GM19193 (cell line): ENCODE data around the gene HAUS6.

Experiments
- POLR2A ChIP-seq: IDR thresholded peaks from 4 replicates; pipeline ENCODE4 v1.6.1; 2011; ENCODE audit not compliant: insufficient read depth, insufficient read length; ENCODE audit errors: extremely low read depth

The HAUS6 gene

GRCh38 chr9:19087106-19088000, 15.4 kb downstream of the HAUS6 start:
- TF ChIP-seq POLR2A, result no peak

GRCh38 chr9:19085295-19085694, 17.4 kb downstream of the HAUS6 start:
- TF ChIP-seq POLR2A, result no peak

GRCh38 chr9:19074836-19075235, 27.9 kb downstream of the HAUS6 start:
- TF ChIP-seq POLR2A, result no peak

GRCh38 chr9:19074229-19074628, 28.5 kb downstream of the HAUS6 start:
- no peak for TF ChIP-seq POLR2A

GRCh38 chr9:19057033-19057432, 45.7 kb downstream of the HAUS6 start:
- TF ChIP-seq POLR2A, result no peak

- no peak for TF ChIP-seq POLR2A
These were observed 51.8 kb downstream of the HAUS6 start for GRCh38 chr9:19050637-19051591.

GRCh38 chr9:19049917-19050636, 52.6 kb downstream of the HAUS6 start:
- TF ChIP-seq POLR2A, result no peak

- TF ChIP-seq POLR2A, result peak; percentile 97
These were observed 53.5 kb downstream of the HAUS6 start, which contains the start of gene RRAGA for GRCh38 chr9:19048966-19049916. RRAGA (plus strand) TSS chr9:19049427; CDS start chr9:19049660, 233 bp downstream.

GRCh38 chr9:19036611-19037010, 66.1 kb downstream of the HAUS6 start:
- no peak for TF ChIP-seq POLR2A

GRCh38 chr9:19033015-19033414, 69.7 kb downstream of the HAUS6 start, which contains the start of gene SAXO1:
SAXO1 (minus strand) TSS chr9:19033209; CDS start chr9:19032908, 301 bp downstream.
- TF ChIP-seq POLR2A, result no peak

GRCh38 chr9:19032406-19032805, 70.3 kb downstream of the HAUS6 start:
- TF ChIP-seq POLR2A, result no peak

GRCh38 chr9:19030899-19031298, 71.8 kb downstream of the HAUS6 start:
- TF ChIP-seq POLR2A, result no peak

- TF ChIP-seq POLR2A, result no peak
These were observed 73.8 kb downstream of the HAUS6 start for GRCh38 chr9:19028835-19029451.
